Ovary (tissue), 3 donors: ENCODE results near the gene TMEM63C.

Experiments
- EP300 ChIP-seq: sonication (generic); formaldehyde crosslinking; IDR thresholded peaks from one replicate; pipeline ENCODE4 v1.6.1; 2017; ENCODE audit warnings: antibody characterized with exemption
- POLR2A ChIP-seq: fragments of 450-650 bp; IDR thresholded peaks from one replicate; pipeline ENCODE4 v1.6.1; 2017; ENCODE audit warnings: antibody characterized with exemption, mild to moderate bottlenecking, moderate library complexity
- TF ChIP-seq, protein P1 (sequence below), 3 donors: fragments of 450-650 bp in 2 of 3; fragments of 200-600 bp in 1 of 3; IDR thresholded peaks; one replicate each; pipeline versions ENCODE4 v1.5.1 to v1.8.0; 2016 to 2022; ENCODE audit warnings: antibody characterized with exemption in 3 of 3, mild to moderate bottlenecking in 1 of 3
- donor health status: DM: no; HTN: no; CAD: no.

DNA sequence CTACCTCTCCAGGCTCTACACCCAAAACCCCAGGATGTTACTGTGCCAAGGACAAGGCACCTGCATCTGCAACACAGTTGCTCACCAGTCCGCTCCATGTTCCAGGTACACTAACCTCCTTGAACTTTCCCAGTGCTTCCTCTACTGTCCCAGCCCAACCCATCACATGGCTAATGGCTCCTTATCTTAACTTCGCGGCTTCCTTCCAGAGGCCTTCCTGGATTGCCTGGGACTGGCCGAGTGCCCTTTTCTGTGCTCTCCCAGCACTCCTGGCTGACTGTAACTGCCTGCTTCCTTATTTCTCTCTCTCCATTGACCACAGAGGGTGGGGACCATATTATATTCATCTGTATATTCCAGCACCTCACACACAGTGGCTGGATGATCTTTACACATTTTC, 118.2 kb downstream of the TMEM63C start:
- TF ChIP-seq, protein P1, sequence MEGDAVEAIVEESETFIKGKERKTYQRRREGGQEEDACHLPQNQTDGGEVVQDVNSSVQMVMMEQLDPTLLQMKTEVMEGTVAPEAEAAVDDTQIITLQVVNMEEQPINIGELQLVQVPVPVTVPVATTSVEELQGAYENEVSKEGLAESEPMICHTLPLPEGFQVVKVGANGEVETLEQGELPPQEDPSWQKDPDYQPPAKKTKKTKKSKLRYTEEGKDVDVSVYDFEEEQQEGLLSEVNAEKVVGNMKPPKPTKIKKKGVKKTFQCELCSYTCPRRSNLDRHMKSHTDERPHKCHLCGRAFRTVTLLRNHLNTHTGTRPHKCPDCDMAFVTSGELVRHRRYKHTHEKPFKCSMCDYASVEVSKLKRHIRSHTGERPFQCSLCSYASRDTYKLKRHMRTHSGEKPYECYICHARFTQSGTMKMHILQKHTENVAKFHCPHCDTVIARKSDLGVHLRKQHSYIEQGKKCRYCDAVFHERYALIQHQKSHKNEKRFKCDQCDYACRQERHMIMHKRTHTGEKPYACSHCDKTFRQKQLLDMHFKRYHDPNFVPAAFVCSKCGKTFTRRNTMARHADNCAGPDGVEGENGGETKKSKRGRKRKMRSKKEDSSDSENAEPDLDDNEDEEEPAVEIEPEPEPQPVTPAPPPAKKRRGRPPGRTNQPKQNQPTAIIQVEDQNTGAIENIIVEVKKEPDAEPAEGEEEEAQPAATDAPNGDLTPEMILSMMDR (IDR thresholded peaks at IDR 0.05), result no peak
- no peak for TF ChIP-seq EP300
- TF ChIP-seq POLR2A, result no peak
